GM23338 (cell line): ENCODE data around the gene AFAP1. TPM values are rescaled to one million over a fixed set of nuclear protein-coding genes. Genes with fewer than 3 reads are reported as not detected.

Source experiments
- ATAC-seq: fragments of 200-7000 bp; cut with Tn5 transposase; 3 replicates; pipeline ENCODE4 v1.9.1; 2020
- DNase-seq: peaks from one replicate; pipeline ENCODE4 v3.0.0-alpha.2; 2015; ENCODE audit warnings: low spot score
- H2AFZ ChIP-seq: fragments of 200-600 bp; sonication (generic); 2 replicates; pipeline ENCODE4 v1.8.0; 2016; ENCODE audit warnings: antibody characterized with exemption, mild to moderate bottlenecking, moderate library complexity
- H3F3A ChIP-seq: fragments of 200-600 bp; sonication (generic); replicated peaks from 2 replicates; pipeline ENCODE4 v1.8.0; 2017; ENCODE audit warnings: antibody characterized with exemption, mixed run types, low read depth
- H3K27ac ChIP-seq: fragments of 200-600 bp; sonication (generic); 2 replicates; pipeline ENCODE4 v1.6.1; 2016; ENCODE audit warnings: low read depth
- H3K27me3 ChIP-seq: fragments of 200-600 bp; sonication (generic); 2 replicates; pipeline ENCODE4 v1.8.0; 2016; ENCODE audit warnings: mild to moderate bottlenecking, mixed run types, moderate library complexity; ENCODE audit not compliant: insufficient read depth
- H3K36me3 ChIP-seq: fragments of 200-600 bp; sonication (generic); 2 replicates; pipeline ENCODE4 v1.8.0; 2016; ENCODE audit warnings: mild to moderate bottlenecking; ENCODE audit not compliant: insufficient read depth
- H3K4me1 ChIP-seq: fragments of 200-600 bp; sonication (generic); 2 replicates; pipeline ENCODE4 v1.8.0; 2016; ENCODE audit warnings: mild to moderate bottlenecking, moderate library complexity; ENCODE audit not compliant: insufficient read depth
- H3K4me2 ChIP-seq: fragments of 200-600 bp; sonication (generic); 2 replicates; pipeline ENCODE4 v1.7.1; 2017; ENCODE audit warnings: mixed run types
- H3K4me3 ChIP-seq: fragments of 200-600 bp; sonication (generic); 2 replicates; pipeline ENCODE4 v1.6.1; 2016; ENCODE audit warnings: mixed run types
- H3K79me2 ChIP-seq: fragments of 200-600 bp; sonication (generic); replicated peaks from 2 replicates; pipeline ENCODE4 v1.8.0; 2017; ENCODE audit warnings: mild to moderate bottlenecking; ENCODE audit not compliant: insufficient read depth
- H3K9me2 ChIP-seq: fragments of 200-600 bp; sonication (generic); 2 replicates; pipeline ENCODE4 v1.8.0; 2017; ENCODE audit not compliant: insufficient read depth
- H4K20me1 ChIP-seq: fragments of 200-600 bp; sonication (generic); replicated peaks from 2 replicates; pipeline ENCODE4 v1.8.0; 2017; ENCODE audit warnings: mild to moderate bottlenecking; ENCODE audit not compliant: insufficient read depth
- H3K27ac Mint-ChIP-seq: 2 replicates; pipeline ENCODE4 v1.8.0; 2020; ENCODE audit warnings: inconsistent platforms, mild to moderate bottlenecking, moderate library complexity, mixed read lengths
- H3K27me3 Mint-ChIP-seq: 3 replicates; pipeline ENCODE4 v1.8.0; 2022; ENCODE audit warnings: low read depth, mild to moderate bottlenecking, moderate library complexity, mixed read lengths, inconsistent platforms; ENCODE audit not compliant: insufficient read depth, poor library complexity
- H3K36me3 Mint-ChIP-seq: 3 replicates; pipeline ENCODE4 v1.8.0; 2021; ENCODE audit warnings: low read depth, mild to moderate bottlenecking, inconsistent platforms, moderate library complexity, mixed read lengths
- H3K4me1 Mint-ChIP-seq: 3 replicates; pipeline ENCODE4 v1.8.0; 2020; ENCODE audit warnings: mild to moderate bottlenecking, inconsistent platforms, mixed read lengths
- H3K4me3 Mint-ChIP-seq: 3 replicates; pipeline ENCODE4 v1.8.0; 2021; ENCODE audit warnings: moderate library complexity, mild to moderate bottlenecking, inconsistent platforms, mixed read lengths
- H3K9me3 Mint-ChIP-seq: 3 replicates; pipeline ENCODE4 v1.8.0; 2020; ENCODE audit warnings: moderate library complexity, mild to moderate bottlenecking, inconsistent platforms, mixed read lengths
- CREB1 ChIP-seq: fragments of 250-450 bp; sonication (Bioruptor Pico); IDR thresholded peaks from 2 replicates; pipeline ENCODE4 v1.5.0; 2020; ENCODE audit warnings: low read depth, mild to moderate bottlenecking, moderate library complexity
- EZH2 ChIP-seq: fragments of 200-600 bp; sonication (generic); IDR thresholded peaks from one replicate; pipeline ENCODE4 v1.8.0; 2017; ENCODE audit warnings: antibody characterized with exemption, mild to moderate bottlenecking, low read depth; ENCODE audit not compliant: unreplicated experiment
- EZH2phosphoT487 ChIP-seq: fragments of 200-600 bp; sonication (generic); IDR thresholded peaks from one replicate; pipeline ENCODE4 v1.8.1; 2018; ENCODE audit warnings: antibody characterized with exemption; ENCODE audit not compliant: unreplicated experiment
- NANOG ChIP-seq: IDR thresholded peaks from 2 replicates; pipeline ENCODE4 v1.6.1; 2016; ENCODE audit warnings: antibody characterized with exemption, borderline replicate concordance
- POLR2AphosphoS5 ChIP-seq: IDR thresholded peaks from 2 replicates; pipeline ENCODE4 v1.6.1; 2016; ENCODE audit warnings: antibody characterized with exemption, low read depth
- ZNF331 ChIP-seq: fragments of 250-450 bp; sonication (Bioruptor Pico); IDR thresholded peaks from 2 replicates; pipeline ENCODE4 v1.5.0; 2020; ENCODE audit warnings: low read depth, mild to moderate bottlenecking, moderate library complexity
- polyA plus RNA-seq: library from polyadenylated mRNA; unstranded; fragments of >200 nt; fragmentation: Nextera tagmentation; extraction: Ambion mirVana; gene quantifications from 2 replicates; pipeline ENCODE4 v1.2.1, GENCODE V29; 2016
- total RNA-seq: library from RNA; depleted of rRNA; stranded (reverse); fragments of >200 nt; shearing (Covaris generic); gene quantifications from 2 replicates; pipeline ENCODE4 v1.2.3, GENCODE V29; 2014
- TF ChIP-seq, protein P1 (sequence below): IDR thresholded peaks from one replicate; pipeline ENCODE4 v1.6.1; 2018; ENCODE audit warnings: antibody characterized with exemption; ENCODE audit not compliant: unreplicated experiment
- TF ChIP-seq, protein P2 (sequence below): IDR thresholded peaks from 2 replicates; pipeline ENCODE4 v1.6.1; 2016; ENCODE audit warnings: antibody characterized with exemption
- TF ChIP-seq, protein P3 (sequence below), 2 experiments: fragments of 200-600 bp in 1 of 2; sonication (generic) in 1 of 2; conservative IDR thresholded peaks; 2 replicates each; pipeline versions ENCODE4 v1.5.1 to v1.6.1; 2016 to 2017; ENCODE audit warnings: antibody characterized with exemption in 2 of 2, low read depth in 2 of 2, mild to moderate bottlenecking in 2 of 2, moderate library complexity in 1 of 2

Gene AFAP1
- total and polyA plus RNA-seq, 2 experiments from 2014 or later = 6.5 to 21.5 TPM

DNA sequence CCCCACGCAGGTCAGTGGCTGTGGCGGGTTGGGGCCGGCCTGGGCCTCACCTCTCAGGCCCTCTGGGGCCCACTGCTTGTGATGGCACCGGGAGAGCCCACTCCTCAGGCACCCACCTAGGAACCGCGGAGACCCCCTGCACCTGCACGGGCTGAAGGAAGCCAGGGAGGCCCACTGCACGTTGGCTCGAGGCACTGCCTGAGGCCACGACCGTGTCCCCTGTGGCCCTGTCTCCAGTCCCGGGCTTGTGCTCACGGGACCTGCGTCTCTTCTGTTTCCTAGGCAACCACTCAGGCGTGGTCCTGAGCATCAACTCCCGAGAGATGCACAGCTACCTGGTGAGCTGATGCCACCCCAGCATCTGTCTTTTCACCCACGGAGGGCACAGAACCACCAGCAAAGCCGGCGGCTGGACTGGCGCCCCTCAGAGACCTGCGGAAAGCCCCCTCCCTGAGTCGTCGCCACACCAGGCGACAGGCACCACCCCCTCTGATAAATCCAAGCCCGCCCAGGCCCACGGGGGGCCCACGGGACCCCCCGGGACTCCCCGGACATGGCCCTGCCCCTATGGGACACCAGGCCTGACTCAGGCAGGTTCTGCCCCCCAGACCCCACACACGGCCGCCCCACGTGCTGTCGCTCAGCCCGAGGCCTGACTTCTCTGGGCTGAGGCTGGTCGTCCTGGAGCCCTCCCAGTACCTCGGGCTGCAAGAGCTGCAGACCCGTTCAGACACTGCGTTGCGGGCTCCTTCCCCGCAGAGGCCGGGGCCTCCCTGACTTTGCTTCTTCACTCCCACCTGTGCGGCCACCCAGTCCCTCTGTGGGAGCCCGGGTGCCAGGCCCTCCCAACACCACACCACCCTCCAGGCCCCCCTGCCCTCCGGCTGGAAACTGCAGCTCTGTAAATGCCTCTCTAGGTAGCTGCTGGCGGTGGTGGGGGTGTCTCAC, 199.5 kb downstream of the AFAP1 start:
- Histone ChIP-seq H3F3A (no peaks in the 10 kb centered on the region), H3K27ac (no peak overlapping the region), H2AFZ (no peak overlapping the region), H4K20me1 (no peaks in the 10 kb centered on the region), H3K79me2 (no peaks in the 10 kb centered on the region), H3K4me3 (no peak overlapping the region), H3K36me3 (no peaks in the 10 kb centered on the region), H3K27me3 (no peaks in the 10 kb centered on the region), H3K4me2 (no peak overlapping the region), H3K4me1 (no peaks in the 10 kb centered on the region), H3K9me2 (no peaks in the 10 kb centered on the region)
- Mint-ChIP-seq H3K27me3 (peaks cover 1% of the 10 kb centered on the region), H3K9me3 (no peaks in the 10 kb centered on the region), H3K4me1 (no peaks in the 10 kb centered on the region), H3K36me3 (no peaks in the 10 kb centered on the region; the same call in 2 of the 3 replicates), H3K4me3 (no peak overlapping the region), H3K27ac (no peak overlapping the region)
- TF ChIP-seq EZH2phosphoT487 (no peak), CREB1 (CRISPR knock-in tag) (no peak), NANOG (no peak), ZNF331 (CRISPR knock-in tag) (no peak), EZH2 (no peak)
- TF ChIP-seq, protein P1, sequence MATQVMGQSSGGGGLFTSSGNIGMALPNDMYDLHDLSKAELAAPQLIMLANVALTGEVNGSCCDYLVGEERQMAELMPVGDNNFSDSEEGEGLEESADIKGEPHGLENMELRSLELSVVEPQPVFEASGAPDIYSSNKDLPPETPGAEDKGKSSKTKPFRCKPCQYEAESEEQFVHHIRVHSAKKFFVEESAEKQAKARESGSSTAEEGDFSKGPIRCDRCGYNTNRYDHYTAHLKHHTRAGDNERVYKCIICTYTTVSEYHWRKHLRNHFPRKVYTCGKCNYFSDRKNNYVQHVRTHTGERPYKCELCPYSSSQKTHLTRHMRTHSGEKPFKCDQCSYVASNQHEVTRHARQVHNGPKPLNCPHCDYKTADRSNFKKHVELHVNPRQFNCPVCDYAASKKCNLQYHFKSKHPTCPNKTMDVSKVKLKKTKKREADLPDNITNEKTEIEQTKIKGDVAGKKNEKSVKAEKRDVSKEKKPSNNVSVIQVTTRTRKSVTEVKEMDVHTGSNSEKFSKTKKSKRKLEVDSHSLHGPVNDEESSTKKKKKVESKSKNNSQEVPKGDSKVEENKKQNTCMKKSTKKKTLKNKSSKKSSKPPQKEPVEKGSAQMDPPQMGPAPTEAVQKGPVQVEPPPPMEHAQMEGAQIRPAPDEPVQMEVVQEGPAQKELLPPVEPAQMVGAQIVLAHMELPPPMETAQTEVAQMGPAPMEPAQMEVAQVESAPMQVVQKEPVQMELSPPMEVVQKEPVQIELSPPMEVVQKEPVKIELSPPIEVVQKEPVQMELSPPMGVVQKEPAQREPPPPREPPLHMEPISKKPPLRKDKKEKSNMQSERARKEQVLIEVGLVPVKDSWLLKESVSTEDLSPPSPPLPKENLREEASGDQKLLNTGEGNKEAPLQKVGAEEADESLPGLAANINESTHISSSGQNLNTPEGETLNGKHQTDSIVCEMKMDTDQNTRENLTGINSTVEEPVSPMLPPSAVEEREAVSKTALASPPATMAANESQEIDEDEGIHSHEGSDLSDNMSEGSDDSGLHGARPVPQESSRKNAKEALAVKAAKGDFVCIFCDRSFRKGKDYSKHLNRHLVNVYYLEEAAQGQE = no peak
- no peak for ATAC-seq
- no peak for DNase-seq

DNA sequence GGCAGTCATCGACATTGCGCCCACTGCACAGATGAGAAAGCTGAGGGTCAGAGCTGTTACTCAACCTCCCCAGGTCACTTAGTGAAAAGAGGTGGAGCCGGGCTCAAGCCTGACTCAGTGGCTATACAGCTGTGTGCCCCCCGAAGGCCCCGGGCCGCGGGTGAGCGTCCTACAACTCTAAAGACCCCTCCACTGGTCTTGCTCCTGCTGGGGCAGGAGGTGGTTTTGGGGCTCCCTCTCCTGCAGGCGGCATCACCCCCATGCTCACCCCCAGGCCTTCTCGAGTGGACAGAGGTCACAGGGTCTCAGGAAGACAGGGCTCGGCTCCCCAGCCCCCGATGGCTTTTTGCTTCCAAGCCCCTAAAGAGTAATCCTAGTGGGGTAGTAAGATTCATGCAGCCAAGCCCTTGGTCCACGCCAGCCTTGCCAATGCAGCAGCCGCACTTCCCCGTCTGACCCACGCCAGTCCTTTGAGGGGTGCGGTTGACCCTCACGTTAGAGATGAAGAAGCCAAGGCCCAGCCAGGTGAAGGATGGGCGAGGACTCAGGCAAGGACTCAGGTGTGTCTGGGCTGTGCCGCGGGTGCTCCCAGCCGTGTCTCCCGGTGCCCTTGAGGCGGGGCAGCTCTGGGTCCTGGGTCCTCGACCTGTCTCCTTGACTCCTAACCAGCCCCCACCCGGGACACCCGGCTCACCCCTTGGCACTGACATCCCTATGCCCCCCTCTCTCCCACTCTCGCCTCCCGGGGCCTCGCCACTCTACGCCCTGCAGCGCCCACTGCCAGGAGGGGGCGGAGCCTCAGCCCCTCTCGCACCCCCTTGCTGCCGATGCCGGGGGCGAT, 200.4 kb downstream of the AFAP1 start:
- Histone ChIP-seq H2AFZ (no peak overlapping the region), H3K27ac (no peak overlapping the region), H3K9me2 (no peaks in the 10 kb centered on the region), H3K36me3 (no peaks in the 10 kb centered on the region), H3K79me2 (no peaks in the 10 kb centered on the region), H3K27me3 (no peaks in the 10 kb centered on the region), H4K20me1 (no peaks in the 10 kb centered on the region), H3K4me1 (no peaks in the 10 kb centered on the region), H3K4me2 (no peak overlapping the region), H3F3A (no peaks in the 10 kb centered on the region), H3K4me3 (no peak overlapping the region)
- no peaks in the 10 kb centered on the region for H3K4me1 Mint-ChIP-seq
- no peaks in the 10 kb centered on the region for H3K36me3 Mint-ChIP-seq
- DNase-seq (no peak), ATAC-seq (no peak)
- no peaks in the 10 kb centered on the region for H3K9me3 Mint-ChIP-seq
- no peak overlapping the region for H3K4me3 Mint-ChIP-seq
- H3K27ac Mint-ChIP-seq = no peak overlapping the region
- TF ChIP-seq POLR2AphosphoS5 = no peak
- TF ChIP-seq, protein P2, sequence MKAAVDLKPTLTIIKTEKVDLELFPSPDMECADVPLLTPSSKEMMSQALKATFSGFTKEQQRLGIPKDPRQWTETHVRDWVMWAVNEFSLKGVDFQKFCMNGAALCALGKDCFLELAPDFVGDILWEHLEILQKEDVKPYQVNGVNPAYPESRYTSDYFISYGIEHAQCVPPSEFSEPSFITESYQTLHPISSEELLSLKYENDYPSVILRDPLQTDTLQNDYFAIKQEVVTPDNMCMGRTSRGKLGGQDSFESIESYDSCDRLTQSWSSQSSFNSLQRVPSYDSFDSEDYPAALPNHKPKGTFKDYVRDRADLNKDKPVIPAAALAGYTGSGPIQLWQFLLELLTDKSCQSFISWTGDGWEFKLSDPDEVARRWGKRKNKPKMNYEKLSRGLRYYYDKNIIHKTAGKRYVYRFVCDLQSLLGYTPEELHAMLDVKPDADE = no peak
- TF ChIP-seq, protein P1 = no peak
- TF ChIP-seq, protein P3, sequence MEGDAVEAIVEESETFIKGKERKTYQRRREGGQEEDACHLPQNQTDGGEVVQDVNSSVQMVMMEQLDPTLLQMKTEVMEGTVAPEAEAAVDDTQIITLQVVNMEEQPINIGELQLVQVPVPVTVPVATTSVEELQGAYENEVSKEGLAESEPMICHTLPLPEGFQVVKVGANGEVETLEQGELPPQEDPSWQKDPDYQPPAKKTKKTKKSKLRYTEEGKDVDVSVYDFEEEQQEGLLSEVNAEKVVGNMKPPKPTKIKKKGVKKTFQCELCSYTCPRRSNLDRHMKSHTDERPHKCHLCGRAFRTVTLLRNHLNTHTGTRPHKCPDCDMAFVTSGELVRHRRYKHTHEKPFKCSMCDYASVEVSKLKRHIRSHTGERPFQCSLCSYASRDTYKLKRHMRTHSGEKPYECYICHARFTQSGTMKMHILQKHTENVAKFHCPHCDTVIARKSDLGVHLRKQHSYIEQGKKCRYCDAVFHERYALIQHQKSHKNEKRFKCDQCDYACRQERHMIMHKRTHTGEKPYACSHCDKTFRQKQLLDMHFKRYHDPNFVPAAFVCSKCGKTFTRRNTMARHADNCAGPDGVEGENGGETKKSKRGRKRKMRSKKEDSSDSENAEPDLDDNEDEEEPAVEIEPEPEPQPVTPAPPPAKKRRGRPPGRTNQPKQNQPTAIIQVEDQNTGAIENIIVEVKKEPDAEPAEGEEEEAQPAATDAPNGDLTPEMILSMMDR (conservative IDR thresholded peaks at IDR 0.05; ENCODE audit: low read depth in 2 of 2) = no peak
- no peaks in the 10 kb centered on the region for H3K27me3 Mint-ChIP-seq
